Liver (tissue), 9 donors: Measurements from ENCODE around the gene NXPH3. TPM values are rescaled to one million over a fixed set of nuclear protein-coding genes. Genes with fewer than 3 reads are reported as not detected.

Experiments used
- DNase-seq: peaks from one replicate; pipeline ENCODE4 v3.0.0-alpha.2; 2017; ENCODE audit warnings: low spot score
- H3K27ac ChIP-seq, 2 donors: one replicate each; pipeline ENCODE4 v1.7.0; 2013; ENCODE audit warnings: inconsistent platforms in 2 of 2, low read length in 2 of 2, control low read depth in 1 of 2, low read depth in 1 of 2, mild to moderate bottlenecking in 1 of 2
- H3K27me3 ChIP-seq, 4 donors: one replicate each; pipeline versions ENCODE4 v1.6.1 to v1.7.0; 2013; ENCODE audit warnings: low read length in 3 of 4, inconsistent platforms in 1 of 4, mild to moderate bottlenecking in 1 of 4, moderate library complexity in 1 of 4; ENCODE audit not compliant: control insufficient read depth in 4 of 4, insufficient read depth in 4 of 4
- H3K36me3 ChIP-seq, 4 donors: one replicate each; pipeline versions ENCODE4 v1.6.1 to v1.7.0; 2013; ENCODE audit warnings: low read length in 3 of 4, mild to moderate bottlenecking in 3 of 4, low read depth in 1 of 4, moderate library complexity in 1 of 4; ENCODE audit not compliant: control insufficient read depth in 4 of 4, insufficient read depth in 3 of 4
- H3K4me1 ChIP-seq, 4 donors: one replicate each; pipeline versions ENCODE4 v1.6.1 to v1.7.0; 2013; ENCODE audit warnings: low read length in 3 of 4, mild to moderate bottlenecking in 3 of 4, moderate library complexity in 1 of 4; ENCODE audit not compliant: control insufficient read depth in 4 of 4, insufficient read depth in 4 of 4
- H3K4me3 ChIP-seq, 3 donors: one replicate each; pipeline versions ENCODE4 v1.6.1 to v1.7.0; 2013; ENCODE audit warnings: low read length in 3 of 3, control low read depth in 1 of 3, low read depth in 1 of 3, mild to moderate bottlenecking in 1 of 3
- H3K9ac ChIP-seq, 2 donors: one replicate each; pipeline ENCODE4 v1.7.0; 2013; ENCODE audit warnings: low read length in 2 of 2, mild to moderate bottlenecking in 2 of 2, moderate library complexity in 2 of 2, control low read depth in 1 of 2, low read depth in 1 of 2
- H3K9me3 ChIP-seq, 4 donors: one replicate each; pipeline versions ENCODE4 v1.6.1 to v1.7.0; 2013; ENCODE audit warnings: low read length in 3 of 4; ENCODE audit not compliant: control insufficient read depth in 4 of 4
- ATF3 ChIP-seq: IDR thresholded peaks from 2 replicates; pipeline ENCODE4 v1.6.1; 2016; ENCODE audit warnings: antibody characterized with exemption
- EGR1 ChIP-seq, 2 donors: IDR thresholded peaks; 2 replicates each; pipeline ENCODE4 v1.6.1; 2016 to 2018; ENCODE audit warnings: antibody characterized with exemption in 2 of 2, low read depth in 2 of 2
- GABPA ChIP-seq, 2 donors: IDR thresholded peaks in 1 of 2; conservative IDR thresholded peaks in 1 of 2; 2 replicates each; pipeline ENCODE4 v1.6.1; 2016; ENCODE audit warnings: antibody characterized with exemption in 2 of 2, mild to moderate bottlenecking in 1 of 2, moderate library complexity in 1 of 2
- HNF4A ChIP-seq, 2 donors: conservative IDR thresholded peaks; 2 replicates each; pipeline ENCODE4 v1.6.1; 2016; ENCODE audit warnings: antibody characterized with exemption in 2 of 2, mild to moderate bottlenecking in 2 of 2
- JUND ChIP-seq, 2 donors: IDR thresholded peaks; 2 replicates each; pipeline ENCODE4 v1.6.1; 2016; ENCODE audit warnings: antibody characterized with exemption in 2 of 2
- RXRA ChIP-seq, 2 donors: IDR thresholded peaks; 2 replicates each; pipeline ENCODE4 v1.6.1; 2017 to 2018; ENCODE audit warnings: antibody characterized with exemption in 2 of 2, mild to moderate bottlenecking in 1 of 2
- SP1 ChIP-seq: IDR thresholded peaks from 2 replicates; pipeline ENCODE4 v1.6.1; 2018; ENCODE audit warnings: antibody characterized with exemption, mild to moderate bottlenecking
- YY1 ChIP-seq: IDR thresholded peaks from 2 replicates; pipeline ENCODE4 v1.6.1; 2016; ENCODE audit warnings: antibody characterized with exemption, mild to moderate bottlenecking
- WGBS: extraction: QIAGEN DNeasy Blood & Tissue Kit; methylation state at CpG from one replicate; pipeline ENCODE4 v1.1.7; 2013; 5-methylcytosine and 5-hydroxymethylcytosine counted together
- polyA plus RNA-seq, 2 donors: library from polyadenylated mRNA; stranded (reverse) in 1 of 2; unstranded in 1 of 2; fragments of 200-250 nt in 1 of 2; fragments of >200 nt in 1 of 2; fragmentation: Nextera tagmentation in 1 of 2; extraction: Ambion mirVana in 1 of 2; gene quantifications; one replicate each; pipeline versions ENCODE4 v1.2.1 to v1.2.3, GENCODE V29; 2013 to 2015
- total RNA-seq, 2 donors: library from RNA; depleted of rRNA; stranded (reverse); fragments of >200 nt; gene quantifications; one replicate each; pipeline ENCODE4 v1.2.3, GENCODE V29; 2014
- TF ChIP-seq, protein P1 (sequence below): IDR thresholded peaks from 2 replicates; pipeline ENCODE4 v1.6.1; 2016; ENCODE audit warnings: antibody characterized with exemption
- TF ChIP-seq, protein P2 (sequence below): IDR thresholded peaks from 2 replicates; pipeline ENCODE4 v1.6.1; 2016; ENCODE audit warnings: antibody characterized with exemption, mild to moderate bottlenecking
- TF ChIP-seq, protein P3 (sequence below): IDR thresholded peaks from 2 replicates; pipeline ENCODE4 v1.6.1; 2016; ENCODE audit warnings: antibody characterized with exemption
- TF ChIP-seq, protein P4 (sequence below): fragments of 150-350 bp; IDR thresholded peaks from 2 replicates; pipeline ENCODE4 v1.5.1; 2017; ENCODE audit warnings: improper control_type of control experiment, low read depth, low read length; ENCODE audit not compliant: missing input control
- donor health status: healthy.
- donor health status: healthy.
- donor health status: healthy.
- donor health status: healthy.
- donor health status: healthy.

Gene NXPH3
- total and polyA plus RNA-seq, 4 donors, result 0.17 to 0.22 TPM; not detected in 2

DNA sequence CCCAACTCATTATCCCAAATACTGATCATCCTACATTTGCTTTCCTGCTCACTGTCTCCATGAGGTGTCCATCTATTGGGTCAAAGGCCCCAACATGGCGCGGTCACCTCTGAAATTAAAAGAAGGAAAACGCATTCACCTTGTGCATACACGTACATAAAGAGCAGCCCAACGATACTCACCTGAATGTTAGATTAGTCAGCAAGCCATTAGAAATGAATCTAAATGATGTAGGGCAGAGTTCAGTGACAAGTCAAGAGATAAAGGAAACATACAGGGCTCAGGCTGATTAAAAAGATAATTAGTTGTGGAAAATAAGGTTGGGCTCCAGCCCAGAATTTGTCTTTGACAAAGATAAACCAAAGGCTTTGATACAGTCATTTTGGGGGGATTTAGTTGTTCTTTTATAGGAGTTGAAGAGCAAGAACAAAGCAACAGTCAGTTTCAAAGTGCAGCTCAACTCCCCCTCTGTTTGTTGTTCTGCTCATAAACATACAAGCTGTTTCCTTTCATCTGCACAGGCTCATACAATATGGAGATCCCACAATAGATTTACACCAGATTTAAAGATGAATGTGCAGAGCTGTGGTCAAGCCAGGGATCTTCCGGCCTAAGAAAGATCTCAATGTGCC lies 21.1 kb downstream of the NXPH3 start:
- Histone ChIP-seq H3K4me1 (peaks cover 0 to 4% (median 0%) of the 10 kb centered on the region in 4 donors), H3K4me3 (no peak overlapping the region), H3K9ac (no peak overlapping the region), H3K27me3 (no peaks in the 10 kb centered on the region), H3K27ac (no peak overlapping the region), H3K36me3 (peaks cover 15 to 52% (median 37%) of the 10 kb centered on the region in 4 donors), H3K9me3 (no peaks in the 10 kb centered on the region)
- 94% methylated on average over 6 of the region's 6 CpGs for WGBS
- no peak for TF ChIP-seq SP1
- DNase-seq, result no peak

GRCh38 chr17:49597436-49597835 lies 21.8 kb downstream of the NXPH3 start:
- Histone ChIP-seq H3K4me1 (peaks cover 0 to 4% (median 0%) of the 10 kb centered on the region in 4 donors), H3K9me3 (no peaks in the 10 kb centered on the region), H3K36me3 (peaks cover 12 to 56% (median 39%) of the 10 kb centered on the region in 4 donors), H3K27ac (no peak overlapping the region), H3K27me3 (no peaks in the 10 kb centered on the region), H3K9ac (no peak overlapping the region), H3K4me3 (no peak overlapping the region)
- 90% methylated on average over 4 of the region's 4 CpGs for WGBS
- DNase-seq, result no peak
- TF ChIP-seq, protein P1, sequence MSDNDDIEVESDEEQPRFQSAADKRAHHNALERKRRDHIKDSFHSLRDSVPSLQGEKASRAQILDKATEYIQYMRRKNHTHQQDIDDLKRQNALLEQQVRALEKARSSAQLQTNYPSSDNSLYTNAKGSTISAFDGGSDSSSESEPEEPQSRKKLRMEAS, result no peak
- TF ChIP-seq, protein P2, sequence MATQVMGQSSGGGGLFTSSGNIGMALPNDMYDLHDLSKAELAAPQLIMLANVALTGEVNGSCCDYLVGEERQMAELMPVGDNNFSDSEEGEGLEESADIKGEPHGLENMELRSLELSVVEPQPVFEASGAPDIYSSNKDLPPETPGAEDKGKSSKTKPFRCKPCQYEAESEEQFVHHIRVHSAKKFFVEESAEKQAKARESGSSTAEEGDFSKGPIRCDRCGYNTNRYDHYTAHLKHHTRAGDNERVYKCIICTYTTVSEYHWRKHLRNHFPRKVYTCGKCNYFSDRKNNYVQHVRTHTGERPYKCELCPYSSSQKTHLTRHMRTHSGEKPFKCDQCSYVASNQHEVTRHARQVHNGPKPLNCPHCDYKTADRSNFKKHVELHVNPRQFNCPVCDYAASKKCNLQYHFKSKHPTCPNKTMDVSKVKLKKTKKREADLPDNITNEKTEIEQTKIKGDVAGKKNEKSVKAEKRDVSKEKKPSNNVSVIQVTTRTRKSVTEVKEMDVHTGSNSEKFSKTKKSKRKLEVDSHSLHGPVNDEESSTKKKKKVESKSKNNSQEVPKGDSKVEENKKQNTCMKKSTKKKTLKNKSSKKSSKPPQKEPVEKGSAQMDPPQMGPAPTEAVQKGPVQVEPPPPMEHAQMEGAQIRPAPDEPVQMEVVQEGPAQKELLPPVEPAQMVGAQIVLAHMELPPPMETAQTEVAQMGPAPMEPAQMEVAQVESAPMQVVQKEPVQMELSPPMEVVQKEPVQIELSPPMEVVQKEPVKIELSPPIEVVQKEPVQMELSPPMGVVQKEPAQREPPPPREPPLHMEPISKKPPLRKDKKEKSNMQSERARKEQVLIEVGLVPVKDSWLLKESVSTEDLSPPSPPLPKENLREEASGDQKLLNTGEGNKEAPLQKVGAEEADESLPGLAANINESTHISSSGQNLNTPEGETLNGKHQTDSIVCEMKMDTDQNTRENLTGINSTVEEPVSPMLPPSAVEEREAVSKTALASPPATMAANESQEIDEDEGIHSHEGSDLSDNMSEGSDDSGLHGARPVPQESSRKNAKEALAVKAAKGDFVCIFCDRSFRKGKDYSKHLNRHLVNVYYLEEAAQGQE, result no peak
- TF ChIP-seq YY1 (no peak), JUND (IDR thresholded peaks at IDR 0.05) (no peak)

- TF ChIP-seq YY1, result no peak
- Histone ChIP-seq H3K4me1 (peaks cover 0 to 4% (median 0%) of the 10 kb centered on the region in 4 donors), H3K9ac (no peak overlapping the region), H3K9me3 (no peaks in the 10 kb centered on the region), H3K27ac (no peak overlapping the region), H3K36me3 (peaks cover 12 to 56% (median 39%) of the 10 kb centered on the region in 4 donors), H3K4me3 (no peak overlapping the region), H3K27me3 (no peaks in the 10 kb centered on the region)
- no peak for DNase-seq
- 84% methylated on average over 8 of the region's 8 CpGs for WGBS
Observed at GRCh38 chr17:49597928-49598655, 22.4 kb downstream of the NXPH3 start.

- Histone ChIP-seq H3K9me3 (no peaks in the 10 kb centered on the region), H3K27ac (no peak overlapping the region), H3K4me3 (no peak overlapping the region), H3K36me3 (peaks cover 12 to 60% (median 42%) of the 10 kb centered on the region in 4 donors), H3K9ac (no peak overlapping the region), H3K27me3 (no peaks in the 10 kb centered on the region), H3K4me1 (peaks cover 0 to 4% (median 0%) of the 10 kb centered on the region in 4 donors)
- WGBS, result 97% methylated on average over 3 of the region's 3 CpGs
- no peak for DNase-seq
- TF ChIP-seq GABPA (IDR thresholded peaks at IDR 0.05 in 1 of 2, conservative IDR thresholded peaks at IDR 0.05 in 1 of 2) (no peak), EGR1 (IDR thresholded peaks at IDR 0.05; ENCODE audit: low read depth in 2 of 2) (no peak), RXRA (IDR thresholded peaks at IDR 0.05) (no peak), JUND (IDR thresholded peaks at IDR 0.05) (no peak), HNF4A (conservative IDR thresholded peaks at IDR 0.05) (no peak), SP1 (no peak), YY1 (no peak), ATF3 (no peak)
- TF ChIP-seq, protein P1, result no peak
- TF ChIP-seq, protein P3, sequence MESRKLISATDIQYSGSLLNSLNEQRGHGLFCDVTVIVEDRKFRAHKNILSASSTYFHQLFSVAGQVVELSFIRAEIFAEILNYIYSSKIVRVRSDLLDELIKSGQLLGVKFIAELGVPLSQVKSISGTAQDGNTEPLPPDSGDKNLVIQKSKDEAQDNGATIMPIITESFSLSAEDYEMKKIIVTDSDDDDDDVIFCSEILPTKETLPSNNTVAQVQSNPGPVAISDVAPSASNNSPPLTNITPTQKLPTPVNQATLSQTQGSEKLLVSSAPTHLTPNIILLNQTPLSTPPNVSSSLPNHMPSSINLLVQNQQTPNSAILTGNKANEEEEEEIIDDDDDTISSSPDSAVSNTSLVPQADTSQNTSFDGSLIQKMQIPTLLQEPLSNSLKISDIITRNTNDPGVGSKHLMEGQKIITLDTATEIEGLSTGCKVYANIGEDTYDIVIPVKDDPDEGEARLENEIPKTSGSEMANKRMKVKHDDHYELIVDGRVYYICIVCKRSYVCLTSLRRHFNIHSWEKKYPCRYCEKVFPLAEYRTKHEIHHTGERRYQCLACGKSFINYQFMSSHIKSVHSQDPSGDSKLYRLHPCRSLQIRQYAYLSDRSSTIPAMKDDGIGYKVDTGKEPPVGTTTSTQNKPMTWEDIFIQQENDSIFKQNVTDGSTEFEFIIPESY, result no peak
- TF ChIP-seq, protein P4, sequence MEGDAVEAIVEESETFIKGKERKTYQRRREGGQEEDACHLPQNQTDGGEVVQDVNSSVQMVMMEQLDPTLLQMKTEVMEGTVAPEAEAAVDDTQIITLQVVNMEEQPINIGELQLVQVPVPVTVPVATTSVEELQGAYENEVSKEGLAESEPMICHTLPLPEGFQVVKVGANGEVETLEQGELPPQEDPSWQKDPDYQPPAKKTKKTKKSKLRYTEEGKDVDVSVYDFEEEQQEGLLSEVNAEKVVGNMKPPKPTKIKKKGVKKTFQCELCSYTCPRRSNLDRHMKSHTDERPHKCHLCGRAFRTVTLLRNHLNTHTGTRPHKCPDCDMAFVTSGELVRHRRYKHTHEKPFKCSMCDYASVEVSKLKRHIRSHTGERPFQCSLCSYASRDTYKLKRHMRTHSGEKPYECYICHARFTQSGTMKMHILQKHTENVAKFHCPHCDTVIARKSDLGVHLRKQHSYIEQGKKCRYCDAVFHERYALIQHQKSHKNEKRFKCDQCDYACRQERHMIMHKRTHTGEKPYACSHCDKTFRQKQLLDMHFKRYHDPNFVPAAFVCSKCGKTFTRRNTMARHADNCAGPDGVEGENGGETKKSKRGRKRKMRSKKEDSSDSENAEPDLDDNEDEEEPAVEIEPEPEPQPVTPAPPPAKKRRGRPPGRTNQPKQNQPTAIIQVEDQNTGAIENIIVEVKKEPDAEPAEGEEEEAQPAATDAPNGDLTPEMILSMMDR, result no peak
Observed at GRCh38 chr17:49598918-49599317, 23.2 kb downstream of the NXPH3 start.
